ENCODE results near the gene NOXO1. TPM values are rescaled to one million over a fixed set of nuclear protein-coding genes. Genes with fewer than 3 reads are reported as not detected.
A peak's percentile ranks its signal among the peaks of the same experiment; 100 is the strongest.

NOXO1 gene
- polyA plus RNA-seq, 1 of the 3 experiments (the other 2 are of a cell fraction): 0.21 TPM

- peaks cover 19% of the 10 kb centered on the region; the same call in 1 of the 2 replicates for H3K79me2 ChIP-seq (ENCODE audit: insufficient read depth)
- H3K4me1 ChIP-seq (ENCODE audit: control insufficient read depth in 1 of 2, insufficient read depth in 2 of 2, low read depth in 1 of 2, low read length in 1 of 2): peaks cover 8 to 30% of the 10 kb centered on the region in 2 experiments; a peak in 2 of 4 replicates
- H3K4me3 ChIP-seq (ENCODE audit: low read depth in 2 of 2, low read length in 1 of 2): peak within 1 kb of the TSS; percentile 62
- H3K27ac ChIP-seq (ENCODE audit: low read depth in 2 of 2, low read length in 1 of 2): peak within 1 kb of the TSS in 1 of 2 experiments; percentile 58; a peak in 1 of 4 replicates
- peak within 1 kb of the TSS; percentile 85 for H3K4me2 ChIP-seq
- WGBS (ENCODE audit: low lambda C conversion rate): 25% methylated on average over 20 of the region's 67 CpGs
- H3K9me3 ChIP-seq: no peaks in the 10 kb centered on the region
- H3K9ac ChIP-seq: peak within 1 kb of the TSS; percentile 46; the same call in 1 of the 2 replicates
- H3F3A ChIP-seq (replicated peaks; ENCODE audit: insufficient read depth): peaks cover 9% of the 10 kb centered on the region
- no peaks in the 10 kb centered on the region for H3K27me3 ChIP-seq (ENCODE audit: insufficient read depth)
- H3K36me3 ChIP-seq (replicated peaks in 1 of 2; ENCODE audit: control insufficient read depth in 1 of 2, insufficient read depth in 2 of 2, low read length in 1 of 2): peaks cover 5 to 13% of the 10 kb centered on the region in 2 experiments
- POLR2A ChIA-PET: interaction anchor here (2.3 kb wide), 1 partner anchor 25 kb away, joined by 8 read pairs; the partner anchor contains the start of gene RPS2
- peak within 1 kb of the TSS; percentile 46; the same call in 1 of the 2 replicates for H2AFZ ChIP-seq (ENCODE audit: low read depth)
- H3K9me2 ChIP-seq: no peaks in the 10 kb centered on the region
- DNase-seq: peak; percentile 86
- CTCF ChIA-PET: interaction anchor here (1.0 to 12.9 kb wide), 5 partner anchors 9 to 151 kb away, joined by 3 to 108 read pairs (median 4); no protein-coding TSS in a partner anchor
- H4K20me1 ChIP-seq (ENCODE audit: insufficient read depth): no peaks in the 10 kb centered on the region
- no peak for TF ChIP-seq FOSL2 (IDR thresholded peaks at IDR 0.05; ENCODE audit: borderline replicate concordance, low read depth)
- TF ChIP-seq REST (IDR thresholded peaks at IDR 0.05; ENCODE audit: low read depth, low read length): no peak
- TF ChIP-seq ELF1 (IDR thresholded peaks at IDR 0.05): no peak
- no peak for TF ChIP-seq POLR2AphosphoS5 (IDR thresholded peaks at IDR 0.05; ENCODE audit: low read depth, low read length)
- no peak for TF ChIP-seq RXRA (IDR thresholded peaks at IDR 0.05; ENCODE audit: borderline replicate concordance, low read depth)
- no peak for TF ChIP-seq TEAD4 (IDR thresholded peaks at IDR 0.05; ENCODE audit: borderline replicate concordance, insufficient read depth)
- no peak for TF ChIP-seq JUND (IDR thresholded peaks at IDR 0.05)
- TF ChIP-seq SMC3 (IDR thresholded peaks at IDR 0.05; ENCODE audit: low read depth, low read length): no peak
- no peak for TF ChIP-seq EZH2phosphoT487 (IDR thresholded peaks at IDR 0.05; ENCODE audit: borderline replicate concordance, low read depth)
- no peak for TF ChIP-seq FOXM1 (IDR thresholded peaks at IDR 0.05; ENCODE audit: low read depth)
- no peak for TF ChIP-seq TCF12 (IDR thresholded peaks at IDR 0.05)
- TF ChIP-seq GATA2 (CRISPR knock-in tag; IDR thresholded peaks at IDR 0.05): no peak
- no peak for TF ChIP-seq RFX5 (IDR thresholded peaks at IDR 0.05; ENCODE audit: low read length)
- TF ChIP-seq USF1 (IDR thresholded peaks at IDR 0.05; ENCODE audit: borderline replicate concordance, low read depth): no peak
Measured at GRCh38 chr16:1989209-1990100, 8.2 kb upstream of the NOXO1 start, which contains the start of gene SYNGR3. TSS of gene SYNGR3 (plus strand) at chr16:1989970. CDS start at chr16:1990103, 133 bp downstream.
